Subcutaneous adipose tissue (tissue), 4 donors: ENCODE measurements around the gene AMACR. TPM values are rescaled to one million over a fixed set of nuclear protein-coding genes. Genes with fewer than 3 reads are reported as not detected.

Source experiments
- CTCF ChIP-seq: fragments of 450-650 bp; IDR thresholded peaks from one replicate; pipeline ENCODE4 v1.5.1; 2016; ENCODE audit warnings: low read depth, mild to moderate bottlenecking, control low read depth, antibody characterized with exemption, moderate library complexity
- total RNA-seq, 4 donors: library from RNA; depleted of rRNA; stranded (reverse); fragments of >200 nt; gene quantifications; one replicate each; pipeline ENCODE4 v1.1.0, GENCODE V29; 2016

Gene AMACR
- total RNA-seq, 4 donors from 2014 or later: 5.1 to 15.4 (median 7.0) TPM

GRCh38 chr5:34021334-34021733 lies 13.5 kb upstream of the AMACR start:
- TF ChIP-seq CTCF: no peak

GRCh38 chr5:34020726-34021125 lies 12.9 kb upstream of the AMACR start:
- TF ChIP-seq CTCF: no peak

- no peak for TF ChIP-seq CTCF
Observed at GRCh38 chr5:34017254-34017653, 9.4 kb upstream of the AMACR start.

- no peak for TF ChIP-seq CTCF
Observed at GRCh38 chr5:34016750-34017149, 8.9 kb upstream of the AMACR start.

GRCh38 chr5:34016222-34016621 lies 8.4 kb upstream of the AMACR start:
- TF ChIP-seq CTCF: no peak

GRCh38 chr5:34015120-34015822 lies 7.4 kb upstream of the AMACR start:
- no peak for TF ChIP-seq CTCF

GRCh38 chr5:34014626-34015025 lies 6.8 kb upstream of the AMACR start:
- TF ChIP-seq CTCF: no peak
